K562 (cell line): ENCODE results near the gene MPDU1. TPM values are rescaled to one million over a fixed set of nuclear protein-coding genes. Genes with fewer than 3 reads are reported as not detected.

Experiments
- ADNP ChIP-seq: fragments of 200-800 bp; sonication (Bioruptor generic); IDR thresholded peaks from 2 replicates; pipeline ENCODE4 v1.6.1; 2016; ENCODE audit warnings: missing genetic modification characterization, missing compliant biosample characterization
- ARID1B ChIP-seq: fragments of 450-650 bp; IDR thresholded peaks from 2 replicates; pipeline ENCODE4 v1.6.1; 2016; ENCODE audit warnings: antibody characterized with exemption, mild to moderate bottlenecking, inconsistent platforms
- CAMTA2 ChIP-seq: fragments of 250-450 bp; sonication (Bioruptor Pico); conservative IDR thresholded peaks from 2 replicates; pipeline ENCODE4 v1.5.1; 2022
- CHD1 ChIP-seq: fragments of 200-600 bp; sonication (generic); IDR thresholded peaks from one replicate; pipeline ENCODE4 v1.6.1; 2012; ENCODE audit warnings: mild to moderate bottlenecking, moderate library complexity, low read length, inconsistent platforms
- DPF2 ChIP-seq: fragments of 450-650 bp; IDR thresholded peaks from 2 replicates; pipeline ENCODE4 v1.6.1; 2016
- ELK3 ChIP-seq: fragments of 450-650 bp; formaldehyde crosslinking; IDR thresholded peaks from 2 replicates; pipeline ENCODE4 v1.4.0; 2020; ENCODE audit warnings: mild to moderate bottlenecking
- ETV1 ChIP-seq: fragments of 450-650 bp; conservative IDR thresholded peaks from 2 replicates; pipeline ENCODE4 v1.6.1; 2016; ENCODE audit warnings: missing genetic modification characterization, control low read depth, low read depth, missing compliant biosample characterization
- ETV6 ChIP-seq, 3 experiments: fragments of 150-350 bp in 1 of 3; sonication (generic) in 1 of 3; formaldehyde crosslinking in 1 of 3; IDR thresholded peaks; 2 replicates each; pipeline versions ENCODE4 v1.6.1 to v1.8.0; 2014 to 2022; ENCODE audit warnings: borderline replicate concordance in 2 of 3, low read depth in 2 of 3, antibody characterized with exemption in 1 of 3, low read length in 1 of 3, mild to moderate bottlenecking in 1 of 3, missing genetic modification reagents in 1 of 3
- HMBOX1 ChIP-seq: sonication (generic); IDR thresholded peaks from 2 replicates; pipeline ENCODE4 v1.6.1; 2016
- HMG20B ChIP-seq: fragments of 250-450 bp; sonication (Bioruptor Pico); IDR thresholded peaks from 2 replicates; pipeline ENCODE4 v1.5.0; 2021; ENCODE audit warnings: mild to moderate bottlenecking
- HOXB6 ChIP-seq: fragments of 250-450 bp; sonication (Bioruptor Pico); IDR thresholded peaks from 2 replicates; pipeline ENCODE4 v1.5.1; 2022; ENCODE audit warnings: mild to moderate bottlenecking, borderline replicate concordance
- JUND ChIP-seq, 2 experiments: IDR thresholded peaks; 2 replicates in 1 of 2; 3 replicates in 1 of 2; pipeline ENCODE4 v1.6.1; 2011; ENCODE audit warnings: borderline replicate concordance in 2 of 2, low read depth in 2 of 2, low read length in 2 of 2, improper control_type of control experiment in 1 of 2, missing biosample characterization in 1 of 2, missing genetic modification characterization in 1 of 2, missing genetic modification reagents in 1 of 2
- MEF2A ChIP-seq: IDR thresholded peaks from 2 replicates; pipeline ENCODE4 v1.6.1; 2011; ENCODE audit warnings: low read depth, mild to moderate bottlenecking, low read length, moderate library complexity; ENCODE audit not compliant: control insufficient read depth
- MIER1 ChIP-seq: fragments of 450-650 bp; IDR thresholded peaks from 2 replicates; pipeline ENCODE4 v1.6.1; 2016; ENCODE audit warnings: antibody characterized with exemption, mild to moderate bottlenecking, low read depth
- MTF1 ChIP-seq: fragments of 250-450 bp; sonication (Bioruptor Pico); IDR thresholded peaks from 2 replicates; pipeline ENCODE4 v1.9.0; 2021; ENCODE audit warnings: moderate library complexity, mild to moderate bottlenecking, inconsistent platforms, borderline replicate concordance
- NFIX ChIP-seq: fragments of 250-450 bp; sonication (Bioruptor Pico); IDR thresholded peaks from 2 replicates; pipeline ENCODE4 v1.4.0; 2020; ENCODE audit warnings: low read depth, mild to moderate bottlenecking, moderate library complexity
- POLR2A ChIP-seq: fragments of 450-650 bp; conservative IDR thresholded peaks from 2 replicates; pipeline ENCODE4 v1.6.1; 2016
- STAT5B ChIP-seq: fragments of 250-450 bp; sonication (Bioruptor Pico); IDR thresholded peaks from 2 replicates; pipeline ENCODE4 v1.8.0; 2021; ENCODE audit warnings: mild to moderate bottlenecking, inconsistent platforms
- TAF1 ChIP-seq: IDR thresholded peaks from 2 replicates; pipeline ENCODE4 v1.6.1; 2011; ENCODE audit warnings: mild to moderate bottlenecking, low read length, moderate library complexity; ENCODE audit not compliant: insufficient read depth, control insufficient read depth, severe bottlenecking; ENCODE audit errors: extremely low read depth
- TEAD4 ChIP-seq, 2 experiments: sonication (generic) in 1 of 2; formaldehyde crosslinking in 1 of 2; IDR thresholded peaks; 2 replicates each; pipeline versions ENCODE4 v1.6.1 to v1.8.0; 2012 to 2022; ENCODE audit warnings: borderline replicate concordance in 1 of 2, inconsistent platforms in 1 of 2, low read length in 1 of 2, mild to moderate bottlenecking in 1 of 2, missing genetic modification reagents in 1 of 2
- TRIM28 ChIP-seq: fragments of 450-650 bp; IDR thresholded peaks from 2 replicates; pipeline ENCODE4 v1.6.1; 2017
- ZBTB7A ChIP-seq: IDR thresholded peaks from 2 replicates; pipeline ENCODE4 v1.6.1; 2011; ENCODE audit warnings: low read depth, mild to moderate bottlenecking, low read length, moderate library complexity, borderline replicate concordance; ENCODE audit not compliant: control insufficient read depth
- ZNF121 ChIP-seq: sonication (generic); formaldehyde crosslinking; conservative IDR thresholded peaks from 2 replicates; pipeline ENCODE4 v1.8.0; 2022; ENCODE audit warnings: missing genetic modification reagents
- ZNF133 ChIP-seq: fragments of 250-450 bp; sonication (Bioruptor Pico); IDR thresholded peaks from 2 replicates; pipeline ENCODE4 v1.4.0; 2020; ENCODE audit warnings: mild to moderate bottlenecking
- ZNF57 ChIP-seq: fragments of 450-650 bp; formaldehyde crosslinking; IDR thresholded peaks from 2 replicates; pipeline ENCODE4 v1.4.0; 2020; ENCODE audit warnings: mild to moderate bottlenecking, moderate library complexity
- polyA plus RNA-seq, 8 experiments: library from polyadenylated mRNA; depleted of rRNA in 4 of 8; stranded (reverse) in 5 of 8; unstranded in 3 of 8; fragments of >200 nt; fragmentation: Nextera tagmentation in 2 of 8; fragmentation: Illumina TruSeq in 1 of 8; extraction: Ambion mirVana in 2 of 8; extraction: Trizol in 1 of 8; gene quantifications; 2 replicates each; pipeline versions ENCODE4 v1.2.1 to v1.2.3, GENCODE V29; 2011 to 2014; ENCODE audit warnings: inconsistent platforms in 1 of 8, missing spikeins in 1 of 8
- total RNA-seq, 7 experiments: library from RNA; depleted of rRNA in 6 of 7; stranded (reverse); fragments of >200 nt in 6 of 7; fragmentation: Illumina TruSeq in 2 of 7; extraction: Trizol in 2 of 7; gene quantifications; 2 replicates each; pipeline versions ENCODE4 v1.2.1 to v1.2.3, GENCODE V29; 2011 to 2021; ENCODE audit warnings: low replicate concordance in 1 of 7
- TF ChIP-seq, protein P1 (sequence below): fragments of 250-450 bp; sonication (Bioruptor Pico); IDR thresholded peaks from 2 replicates; pipeline ENCODE4 v1.4.0; 2020

MPDU1 gene
- total and polyA plus RNA-seq, 9 of the 15 experiments (the other 6 are each of a cell fraction or from before 2014, with no cell fraction given), result 4.9 to 179 (median 77.1) TPM

DNA sequence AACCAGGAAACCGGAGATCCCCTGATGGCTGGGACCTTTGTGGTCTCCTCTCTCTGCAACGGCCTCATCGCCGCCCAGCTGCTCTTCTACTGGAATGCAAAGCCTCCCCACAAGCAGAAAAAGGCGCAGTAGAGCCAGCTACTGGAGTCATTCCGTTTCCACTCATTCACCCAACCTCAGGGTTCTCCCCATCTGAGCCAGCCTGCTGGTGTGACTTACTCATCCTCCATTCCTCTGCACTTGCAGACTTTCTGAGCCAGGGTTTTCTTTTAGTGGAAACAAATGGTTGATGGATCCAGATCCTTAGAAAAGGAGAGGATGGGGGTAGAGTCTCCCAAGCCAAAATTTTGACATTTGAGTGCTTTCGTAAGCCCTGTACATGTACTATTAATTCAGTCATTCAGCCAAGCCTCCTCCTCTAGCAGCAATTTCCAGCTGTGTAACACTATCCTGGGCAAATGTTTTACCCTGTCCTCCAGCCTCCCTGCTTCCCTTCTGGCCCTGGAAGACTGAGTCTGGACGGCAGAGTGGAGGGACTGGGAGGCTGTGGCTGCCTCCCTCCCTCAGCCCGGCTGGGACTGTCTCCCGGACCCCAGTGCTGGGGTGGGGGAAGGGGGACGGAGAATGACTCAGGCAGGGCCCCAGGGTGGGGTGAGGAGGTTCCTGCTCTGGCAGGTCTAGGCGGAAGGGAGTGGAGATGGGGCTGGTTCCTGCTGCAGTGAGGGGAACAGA, 3.9 kb downstream of the MPDU1 start (continued):
- no peak for TF ChIP-seq ELK3
- no peak for TF ChIP-seq MTF1
- TF ChIP-seq ADNP (tag), result no peak
- peak; percentile 23 for TF ChIP-seq TAF1
- TF ChIP-seq NFIX, result no peak
- no peak for TF ChIP-seq HMG20B (CRISPR knock-in tag)
- no peak for TF ChIP-seq CAMTA2 (CRISPR knock-in tag)
- no peak for TF ChIP-seq MEF2A
- TF ChIP-seq, protein P1, sequence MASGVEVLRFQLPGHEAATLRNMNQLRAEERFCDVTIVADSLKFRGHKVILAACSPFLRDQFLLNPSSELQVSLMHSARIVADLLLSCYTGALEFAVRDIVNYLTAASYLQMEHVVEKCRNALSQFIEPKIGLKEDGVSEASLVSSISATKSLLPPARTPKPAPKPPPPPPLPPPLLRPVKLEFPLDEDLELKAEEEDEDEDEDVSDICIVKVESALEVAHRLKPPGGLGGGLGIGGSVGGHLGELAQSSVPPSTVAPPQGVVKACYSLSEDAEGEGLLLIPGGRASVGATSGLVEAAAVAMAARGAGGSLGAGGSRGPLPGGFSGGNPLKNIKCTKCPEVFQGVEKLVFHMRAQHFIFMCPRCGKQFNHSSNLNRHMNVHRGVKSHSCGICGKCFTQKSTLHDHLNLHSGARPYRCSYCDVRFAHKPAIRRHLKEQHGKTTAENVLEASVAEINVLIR (CRISPR knock-in tag), result no peak
- TF ChIP-seq ZNF57 (CRISPR knock-in tag), result no peak
- TF ChIP-seq ZNF133 (CRISPR knock-in tag), result no peak
- TF ChIP-seq JUND (IDR thresholded peaks at IDR 0.05; ENCODE audit: borderline replicate concordance, low read depth, low read length), result peak; percentile 81
- no peak; the same call in 2 of the 3 replicates for TF ChIP-seq JUND (tag; IDR thresholded peaks at IDR 0.05; ENCODE audit: borderline replicate concordance, low read depth, low read length)
- no peak for TF ChIP-seq TEAD4 (IDR thresholded peaks at IDR 0.05; ENCODE audit: low read length)
- TF ChIP-seq TEAD4 (CRISPR knock-in tag; IDR thresholded peaks at IDR 0.05; ENCODE audit: borderline replicate concordance), result no peak
- TF ChIP-seq ZNF121, result no peak
- TF ChIP-seq MIER1, result no peak
- TF ChIP-seq HMBOX1, result no peak
- peak; percentile 59; the same call in 1 of the 2 replicates for TF ChIP-seq DPF2
- 0 out of 2 replicates have a peak, but pooled peaks have one; percentile 30 for TF ChIP-seq ARID1B
- TF ChIP-seq ETV1, result no peak
- TF ChIP-seq HOXB6 (CRISPR knock-in tag), result no peak
- no peak for TF ChIP-seq ETV6 (IDR thresholded peaks at IDR 0.05; ENCODE audit: borderline replicate concordance in 1 of 2, low read depth in 2 of 2, low read length in 1 of 2)
- TF ChIP-seq ETV6 (CRISPR knock-in tag; IDR thresholded peaks at IDR 0.05; ENCODE audit: borderline replicate concordance), result no peak
- no peak for TF ChIP-seq STAT5B
- TF ChIP-seq ZBTB7A, result peak; percentile 69; the same call in 1 of the 2 replicates
- TF ChIP-seq CHD1, result no peak
- TF ChIP-seq TRIM28, result no peak
- TF ChIP-seq POLR2A, result peak; percentile 45
